HG03342 (cell line): ENCODE results near the gene ASCC3.

Experiments
- ATAC-seq: cut with Tn5 transposase; IDR thresholded peaks from one replicate; pipeline ENCODE4 v1.9.1; 2021; ENCODE audit warnings: mild to moderate bottlenecking, moderate library complexity; ENCODE audit not compliant: unreplicated experiment

The ASCC3 gene

DNA sequence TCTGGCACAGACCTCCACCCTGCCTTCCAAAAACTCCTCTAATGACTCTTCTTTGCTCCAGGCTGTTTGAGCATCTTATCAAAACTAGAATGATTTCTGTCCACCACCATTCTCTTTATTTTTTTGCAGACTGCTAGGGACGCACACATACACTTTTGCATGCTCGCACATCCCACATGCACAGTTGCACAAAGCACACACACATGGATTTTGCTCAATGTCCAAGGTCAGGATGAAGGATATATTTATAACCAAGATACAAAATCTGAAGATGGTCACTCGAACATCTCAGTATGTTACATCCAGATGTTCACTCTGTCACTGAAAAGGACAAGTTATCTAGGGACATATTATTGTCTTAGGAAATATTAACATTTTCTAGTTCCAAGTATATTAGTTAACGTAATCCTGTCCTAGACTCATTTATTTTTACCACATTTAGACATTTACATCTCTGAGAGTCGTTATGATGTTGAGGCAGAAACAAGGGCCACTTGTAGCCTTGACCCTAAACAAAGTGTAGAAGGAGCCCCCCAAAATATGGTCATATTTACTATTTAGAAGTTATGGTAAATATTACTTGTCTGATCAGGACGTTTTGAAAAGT lies 413.0 kb downstream of the ASCC3 start:
- ATAC-seq = no peak

DNA sequence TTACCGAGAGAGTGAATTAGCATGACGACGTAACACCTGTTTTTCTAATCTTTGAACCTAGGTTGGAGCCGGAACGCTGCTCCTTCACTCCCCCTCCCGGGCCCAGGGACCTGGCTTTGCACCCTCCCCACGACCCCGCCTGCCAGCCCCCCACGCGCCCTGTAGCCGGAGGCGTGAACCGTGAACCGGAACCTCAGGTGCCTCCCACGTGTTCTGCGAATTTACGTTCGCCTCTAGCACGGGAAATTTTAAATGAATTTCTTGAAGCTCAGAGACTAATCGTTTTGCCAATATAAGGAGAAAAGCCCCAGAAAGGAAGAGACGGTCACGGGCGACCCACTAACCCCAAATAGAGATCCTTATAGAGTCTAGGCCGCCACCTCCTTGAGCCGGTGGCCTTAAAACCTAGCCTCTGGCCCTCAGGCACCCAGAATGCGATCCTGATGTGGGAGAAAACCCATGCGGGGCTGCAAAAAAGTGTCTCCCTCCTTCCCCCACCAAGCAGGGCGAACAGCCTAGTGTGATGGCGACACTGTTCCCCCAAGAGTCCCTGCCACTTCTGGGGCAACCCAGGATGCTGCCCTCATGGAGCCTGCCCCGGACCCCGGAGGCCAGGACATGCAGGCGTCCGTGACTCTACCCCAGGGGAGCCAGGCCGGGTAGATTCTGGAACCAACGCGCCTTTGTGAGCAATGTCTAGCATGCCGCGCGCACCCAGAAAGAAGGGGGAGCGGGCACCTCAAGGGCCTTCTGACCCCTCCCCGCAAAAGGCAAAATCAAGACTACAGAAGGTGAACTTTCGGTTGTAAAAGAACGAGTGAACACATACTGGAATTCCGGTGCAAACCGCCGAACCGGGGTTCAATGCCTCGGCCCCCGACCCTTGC lies 413.8 kb downstream of the ASCC3 start:
- no peak for ATAC-seq

DNA sequence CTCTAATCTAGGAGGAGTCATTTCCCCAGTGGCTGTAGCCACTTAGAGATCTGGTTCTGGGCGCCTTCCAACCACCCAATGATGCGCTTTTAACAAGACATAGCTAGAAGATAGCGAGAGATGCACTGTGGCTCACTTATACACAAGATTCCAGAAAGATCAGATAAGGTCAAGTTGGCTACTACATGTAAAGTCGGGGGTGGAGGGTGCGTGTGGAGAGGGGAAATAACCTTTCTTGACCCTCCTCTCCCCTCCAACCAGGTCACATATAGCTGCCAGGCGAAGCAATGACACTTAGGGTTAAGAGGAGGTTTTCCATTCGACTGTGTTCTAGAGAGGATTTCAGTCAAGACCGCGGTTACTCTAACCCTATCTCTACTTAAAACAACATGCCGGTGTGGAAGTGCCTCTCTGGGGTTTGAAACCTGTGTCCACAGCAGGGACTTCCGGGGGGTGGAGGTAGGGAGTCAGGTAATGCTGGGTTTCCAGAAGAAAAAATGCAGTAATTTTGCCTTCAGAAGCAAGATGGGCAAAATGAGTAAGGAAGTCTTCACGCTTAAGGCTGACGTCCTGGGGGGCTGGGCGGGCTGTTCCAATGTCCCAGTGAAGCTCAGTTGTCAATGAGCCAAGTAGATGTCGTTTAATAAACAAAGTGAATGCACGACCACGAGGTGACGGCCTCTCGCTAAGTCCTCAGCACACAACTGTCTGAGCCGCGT lies 414.6 kb downstream of the ASCC3 start:
- no peak for ATAC-seq

DNA sequence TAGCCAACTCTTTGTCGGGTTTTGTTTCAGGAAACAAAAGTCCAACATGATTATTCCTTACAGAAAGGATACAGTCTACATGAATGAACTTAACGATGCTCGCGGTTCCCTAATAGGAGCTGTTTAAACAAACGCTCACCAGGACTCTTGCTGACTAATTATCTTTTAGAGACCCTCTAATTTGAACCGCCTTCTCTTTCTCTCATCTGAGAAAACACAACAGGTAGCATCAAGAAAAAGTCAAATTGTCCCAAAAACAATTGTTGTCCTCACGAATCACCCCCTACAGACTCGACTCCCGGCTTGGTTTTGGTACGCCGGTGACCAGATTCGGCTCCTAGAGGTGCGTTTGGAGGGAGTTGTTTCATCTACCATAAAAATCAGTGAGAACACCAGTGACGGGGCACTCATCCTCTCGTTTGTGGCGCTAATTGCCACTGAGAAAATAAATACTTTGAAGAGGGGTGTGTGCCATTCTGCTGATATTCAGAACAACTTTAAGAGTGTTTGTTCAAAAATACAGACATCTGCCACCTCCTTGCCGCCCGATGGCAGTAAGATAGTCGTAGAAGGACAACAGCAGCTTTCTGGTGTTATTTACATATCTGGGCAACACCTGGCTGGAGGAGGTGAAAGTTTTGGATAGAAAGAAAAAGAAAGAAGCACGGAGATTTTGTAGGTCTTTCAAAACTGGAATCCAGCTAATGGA lies 415.3 kb downstream of the ASCC3 start:
- ATAC-seq = no peak

DNA sequence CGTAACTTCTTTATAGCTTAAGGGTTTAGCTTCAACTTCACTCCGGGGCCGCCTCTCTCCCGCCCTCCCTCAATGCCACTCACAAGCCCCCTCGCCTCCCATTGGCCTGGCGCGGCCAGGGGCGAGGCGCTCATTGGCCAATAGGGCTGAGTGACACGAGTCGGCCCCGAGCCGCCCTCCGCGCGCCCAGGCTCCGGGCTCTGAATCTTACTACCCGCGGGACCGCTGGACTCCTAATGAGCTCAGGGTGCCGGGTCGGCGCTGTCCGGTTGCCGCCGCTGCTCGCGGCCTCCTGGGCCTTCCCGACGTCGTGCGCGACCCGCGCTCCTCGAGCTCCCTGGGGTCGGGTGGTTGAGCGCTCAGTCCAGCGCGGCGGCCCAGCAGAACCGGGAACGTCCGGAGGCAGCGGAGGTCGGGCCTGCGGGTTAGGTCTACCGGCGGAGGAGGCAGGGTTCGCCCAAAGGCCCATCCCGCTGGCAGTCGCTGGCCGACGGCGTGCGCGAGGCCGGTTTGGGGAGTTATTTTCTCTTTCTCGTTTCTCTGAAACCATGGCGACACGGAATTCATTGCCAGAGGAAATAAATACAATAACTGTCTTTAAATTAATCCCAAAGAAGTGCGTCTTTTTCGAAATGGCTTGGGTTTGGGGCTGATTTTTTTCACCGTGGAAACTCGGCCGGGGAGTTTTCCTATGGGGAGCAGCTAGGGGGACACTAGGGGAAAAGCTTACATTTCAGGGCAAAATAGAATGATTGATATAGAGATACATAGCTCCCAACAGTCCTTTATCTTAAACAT lies 416.0 kb downstream of the ASCC3 start, which contains the start of gene SIM1:
Gene SIM1 (minus strand): TSS at position 19 of the 798 bp plus-strand sequence. CDS start 1,453 bp downstream, outside the sequence.
- peak; percentile 77 for ATAC-seq

DNA sequence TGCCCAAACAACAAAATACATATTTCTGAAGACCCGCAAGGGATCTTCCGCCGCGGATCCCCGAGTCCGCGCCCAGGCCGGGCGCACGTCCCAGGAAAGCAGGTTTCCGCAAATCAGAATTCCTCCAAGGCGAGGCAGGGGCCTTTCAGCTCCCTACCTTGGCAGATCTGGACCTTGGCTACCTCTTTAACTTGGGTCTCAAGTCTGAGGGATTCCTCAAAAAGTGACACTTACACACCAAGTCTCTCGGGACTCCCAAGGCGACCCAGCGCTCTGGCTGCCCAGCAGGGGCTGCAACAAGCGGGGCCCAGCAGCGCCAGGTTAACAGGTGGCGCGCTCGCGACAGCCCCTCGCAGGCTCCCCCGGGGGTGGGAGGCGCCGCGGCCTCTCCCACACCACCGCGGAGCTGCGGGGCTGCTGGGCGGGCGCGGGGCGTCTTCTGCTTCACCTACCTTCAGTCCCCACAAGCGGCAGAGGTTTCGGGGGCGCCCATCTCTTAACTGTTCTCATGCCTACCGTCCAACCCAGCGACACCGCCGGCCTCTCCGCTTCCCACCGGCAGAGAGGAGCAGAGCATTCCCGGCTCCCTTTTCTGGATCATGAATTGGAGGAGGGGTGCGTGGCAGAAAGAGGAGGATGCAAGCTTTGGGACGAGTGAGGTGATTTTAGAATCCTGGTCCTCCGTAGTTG lies 416.8 kb downstream of the ASCC3 start:
- no peak for ATAC-seq

DNA sequence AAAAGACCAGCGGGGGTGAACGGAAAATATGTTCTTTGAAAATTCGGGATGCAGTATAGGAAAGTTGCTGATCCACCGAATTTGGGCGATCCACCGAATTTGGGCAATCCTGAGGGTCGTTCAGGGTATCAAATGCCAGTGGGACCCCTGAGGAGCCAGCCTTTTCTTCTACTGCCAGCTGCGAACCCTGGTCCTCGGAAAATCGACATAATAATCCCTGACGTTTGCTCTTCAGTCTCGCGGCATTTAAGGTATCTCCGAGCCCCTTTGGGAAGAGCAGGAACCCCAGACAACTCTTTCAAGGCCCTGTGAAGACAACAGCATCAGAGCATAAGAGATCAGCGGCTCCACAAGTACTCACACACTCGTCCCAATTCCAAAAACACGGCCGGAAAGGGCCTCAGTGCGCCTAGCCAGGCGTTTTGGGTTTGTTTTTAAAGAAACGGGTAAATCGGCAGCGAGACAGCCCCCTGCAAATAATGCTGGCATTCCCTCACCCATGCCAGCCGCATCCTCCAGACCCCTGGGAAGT lies 417.4 kb downstream of the ASCC3 start:
- no peak for ATAC-seq

DNA sequence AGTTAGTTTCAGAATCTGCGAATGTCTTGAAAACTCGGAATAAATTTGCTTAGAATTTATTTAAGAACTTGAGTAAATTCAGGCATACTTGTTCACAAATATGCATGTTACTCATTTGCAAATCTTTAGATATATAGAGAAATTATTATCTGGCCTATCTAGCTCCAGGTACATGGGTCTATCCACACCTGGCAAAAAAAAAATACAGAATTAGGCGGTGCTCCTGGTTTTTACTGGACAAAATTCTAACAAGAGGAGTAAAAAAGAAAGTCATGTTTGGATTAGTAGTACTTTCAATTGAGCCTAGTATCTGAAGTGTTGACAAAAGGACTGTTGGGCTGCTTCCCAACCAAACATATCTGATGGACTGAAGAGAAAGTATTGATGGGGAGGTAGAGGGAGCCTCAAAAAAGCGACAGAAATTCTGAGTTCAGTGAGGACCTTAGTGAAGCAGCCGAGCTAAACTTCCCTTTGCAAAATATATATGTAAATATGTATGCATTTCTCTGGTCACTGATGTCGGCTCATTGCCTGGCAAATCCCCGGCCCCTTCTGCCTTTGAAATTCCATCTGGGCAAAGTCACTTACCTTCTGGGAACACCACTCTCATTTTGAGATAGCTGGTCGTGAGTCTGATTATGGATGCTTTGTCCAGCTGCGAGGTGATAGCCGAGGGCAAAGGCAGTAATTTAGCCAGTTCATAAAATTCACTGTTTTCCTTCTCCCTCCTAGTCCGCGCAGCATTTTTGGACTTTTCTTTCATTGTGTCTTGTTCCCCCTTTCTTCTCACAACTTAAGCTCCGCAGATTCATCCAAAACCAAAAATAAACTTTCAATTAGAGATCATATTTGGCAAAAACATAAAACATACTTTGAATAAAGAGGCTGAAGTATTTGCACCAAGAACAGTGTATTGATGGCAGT lies 418.2 kb downstream of the ASCC3 start:
- no peak for ATAC-seq

DNA sequence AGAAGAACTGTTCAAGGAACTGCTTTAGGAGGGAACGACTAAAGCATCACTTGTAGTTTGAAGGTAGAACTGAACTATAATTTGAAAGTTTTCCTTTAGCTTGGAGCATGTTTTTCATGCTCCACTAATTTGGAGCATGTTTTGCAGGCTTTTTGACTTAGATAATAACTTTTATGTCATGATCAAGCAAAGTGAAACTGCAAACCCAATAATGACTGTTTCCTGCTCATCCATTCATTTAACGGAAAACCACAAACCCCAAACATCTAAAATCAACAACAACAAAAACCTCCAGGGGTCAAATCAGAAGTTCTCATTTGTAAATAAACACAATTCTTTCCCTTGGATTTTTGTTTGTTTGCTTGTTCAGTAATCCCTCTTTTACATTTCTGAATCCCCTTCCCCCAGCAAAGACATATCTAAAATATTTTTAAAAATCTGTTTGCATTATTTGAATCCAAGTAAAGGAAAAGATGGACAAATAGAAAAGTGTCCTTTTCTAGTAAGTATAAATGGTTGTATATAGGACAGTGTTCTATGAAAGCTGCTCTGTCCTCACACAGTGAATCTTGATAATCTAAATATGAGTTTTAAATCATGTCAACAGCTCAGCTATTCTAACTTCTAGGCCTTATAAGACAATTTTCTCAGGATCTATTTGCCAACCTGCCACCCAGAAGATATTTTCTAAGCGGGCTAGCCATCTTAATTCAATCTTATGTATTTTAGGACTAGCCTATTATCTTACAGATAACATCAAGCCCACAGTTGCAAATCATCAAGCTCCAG lies 419.0 kb downstream of the ASCC3 start:
- no peak for ATAC-seq

DNA sequence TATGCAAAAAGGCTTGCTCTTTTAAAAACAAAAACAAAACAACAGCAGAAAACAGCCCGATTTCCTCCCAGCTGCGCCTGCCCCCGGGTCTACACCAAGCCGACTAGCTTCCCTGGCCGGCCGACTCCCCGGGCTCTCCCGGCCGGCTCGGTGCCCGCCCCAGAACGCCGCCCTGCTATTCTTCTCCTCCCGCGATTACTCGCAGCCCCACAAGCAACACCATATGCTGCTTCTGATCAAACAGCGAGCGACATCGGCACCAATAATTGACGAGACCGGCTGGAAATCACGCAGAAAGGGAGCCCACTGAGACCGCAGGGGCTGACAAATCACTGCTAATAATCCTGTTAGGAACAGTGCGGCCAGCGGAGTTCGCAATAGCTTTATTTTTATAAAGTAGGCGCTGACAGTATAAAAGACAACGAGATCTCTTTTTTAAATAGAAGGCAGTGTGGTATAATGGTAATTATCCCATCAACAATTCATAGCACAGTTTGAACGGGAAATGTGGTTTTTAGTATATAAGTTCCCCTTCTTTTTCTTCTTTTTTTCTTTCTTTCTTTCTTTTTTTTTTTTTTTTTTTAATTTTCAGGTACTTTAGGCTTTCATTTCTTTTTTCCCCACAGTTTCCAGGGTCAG lies 419.7 kb downstream of the ASCC3 start:
- no peak for ATAC-seq

DNA sequence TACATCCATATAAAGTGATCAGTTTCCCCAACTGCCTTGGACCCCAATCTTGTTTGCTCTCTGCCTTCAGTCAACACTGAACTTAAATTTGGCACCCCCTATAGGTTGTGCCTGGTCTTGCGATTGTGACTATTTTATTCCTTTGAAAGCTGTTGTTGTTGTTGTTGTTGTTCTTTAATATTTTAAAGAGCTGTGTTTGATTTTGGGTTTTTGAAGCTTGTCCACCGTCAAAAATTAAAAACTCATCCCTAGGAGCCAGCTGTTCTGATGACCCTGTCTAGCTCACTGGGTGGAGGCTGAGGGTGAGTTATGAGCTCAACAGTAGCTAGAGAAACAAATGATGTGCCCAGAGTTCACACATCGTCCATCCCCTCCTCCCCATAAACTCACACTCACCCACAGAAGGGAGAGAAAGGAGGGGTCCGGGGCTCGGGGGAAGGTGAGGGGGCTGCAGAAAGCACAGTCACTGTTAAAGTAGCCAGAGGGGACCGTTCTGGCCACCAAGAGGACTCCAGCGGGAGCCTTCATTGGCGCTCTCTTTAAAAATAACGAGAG lies 420.4 kb downstream of the ASCC3 start:
- ATAC-seq = no peak

DNA sequence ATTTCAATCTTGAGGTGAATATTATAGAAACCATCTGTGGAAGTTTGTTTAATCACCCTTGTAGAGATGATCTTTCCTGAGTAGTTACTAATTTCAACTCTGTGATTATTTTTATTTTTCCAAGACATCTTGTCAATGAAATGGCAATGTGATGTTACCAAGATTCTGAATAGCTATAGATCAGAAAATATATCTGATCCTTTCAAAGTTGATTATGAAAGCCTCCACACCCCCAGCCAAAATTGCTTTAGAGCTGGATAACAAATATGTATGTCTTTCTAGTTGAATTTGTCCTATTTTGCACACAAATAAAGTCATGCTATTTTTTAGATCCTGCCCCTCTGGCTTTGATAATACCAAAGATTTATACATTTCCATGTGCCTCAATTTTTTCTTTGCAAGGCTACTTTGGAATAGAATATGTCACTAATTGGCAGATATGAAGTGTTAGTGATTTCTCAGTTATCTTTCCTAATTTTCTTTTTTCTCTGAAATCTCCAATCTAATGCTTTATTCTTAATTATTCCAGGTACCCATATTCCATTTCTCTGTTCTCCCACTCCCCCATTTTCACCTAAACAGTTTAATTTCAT lies 421.4 kb downstream of the ASCC3 start:
- ATAC-seq = no peak

DNA sequence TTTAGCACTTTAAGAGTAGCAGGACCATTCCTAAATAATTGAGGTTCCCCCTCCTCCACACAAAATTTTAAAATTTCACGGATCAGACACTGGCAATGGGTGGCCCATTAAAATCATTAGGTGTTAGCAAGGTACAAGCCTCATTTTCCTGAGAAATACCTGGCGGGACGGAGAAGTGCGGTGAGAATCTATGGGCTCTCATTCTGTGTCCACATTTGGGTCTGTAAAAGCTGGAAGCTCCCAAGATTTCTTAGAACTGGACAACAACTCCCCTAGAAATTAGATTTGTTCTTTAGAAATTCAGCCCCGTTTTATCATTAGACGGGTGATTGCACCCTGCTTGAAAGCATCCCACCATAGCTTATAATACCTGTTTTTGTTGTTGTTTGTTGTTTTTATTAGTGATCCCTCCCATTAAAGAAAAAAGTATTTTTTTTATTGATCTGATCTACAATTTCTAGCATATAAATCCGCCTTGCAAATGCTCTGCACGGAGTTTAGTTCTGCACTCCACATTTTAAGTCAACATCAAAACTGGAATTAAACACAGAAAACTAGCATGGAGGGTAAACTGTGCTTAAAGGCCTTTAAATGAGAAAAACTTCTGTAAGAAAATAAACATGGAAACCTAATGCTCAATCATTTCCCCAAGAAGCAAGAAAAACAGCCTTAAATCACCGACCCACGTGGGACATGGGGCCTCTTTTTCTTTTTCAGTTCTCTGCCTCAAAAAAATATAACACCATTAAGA lies 422.1 kb downstream of the ASCC3 start:
- ATAC-seq = no peak
